ENCODE measurements around the gene BORCS8.
A peak's percentile ranks its signal among the peaks of the same experiment; 100 is the strongest.
"Not testable (repeated sequence)": the region's sequence is repeated elsewhere in the genome, so short reads cannot be mapped to it uniquely, and the experiment has no call there.

Gene BORCS8

DNA sequence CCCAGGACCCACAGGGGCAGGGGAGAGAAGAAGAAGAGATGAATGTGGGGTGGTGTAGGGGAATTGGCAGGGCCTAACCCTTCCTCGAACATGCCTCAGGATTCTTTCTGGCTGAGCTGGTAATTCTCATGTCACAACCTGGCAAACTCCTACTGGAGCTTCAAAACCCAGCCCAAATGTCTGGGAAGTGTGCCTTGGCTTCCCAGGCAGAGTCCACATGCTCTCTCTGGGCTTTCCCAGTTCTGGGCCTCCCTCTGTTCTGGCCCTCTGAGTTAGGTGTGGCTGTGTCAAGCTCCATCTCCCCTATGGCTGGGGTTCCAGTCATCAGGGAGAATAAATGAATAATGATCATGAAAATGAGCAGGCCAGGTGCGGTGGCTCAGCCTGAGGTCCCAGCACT lies 42.5 kb downstream of the BORCS8 start:
- TF ChIP-seq, protein P1, sequence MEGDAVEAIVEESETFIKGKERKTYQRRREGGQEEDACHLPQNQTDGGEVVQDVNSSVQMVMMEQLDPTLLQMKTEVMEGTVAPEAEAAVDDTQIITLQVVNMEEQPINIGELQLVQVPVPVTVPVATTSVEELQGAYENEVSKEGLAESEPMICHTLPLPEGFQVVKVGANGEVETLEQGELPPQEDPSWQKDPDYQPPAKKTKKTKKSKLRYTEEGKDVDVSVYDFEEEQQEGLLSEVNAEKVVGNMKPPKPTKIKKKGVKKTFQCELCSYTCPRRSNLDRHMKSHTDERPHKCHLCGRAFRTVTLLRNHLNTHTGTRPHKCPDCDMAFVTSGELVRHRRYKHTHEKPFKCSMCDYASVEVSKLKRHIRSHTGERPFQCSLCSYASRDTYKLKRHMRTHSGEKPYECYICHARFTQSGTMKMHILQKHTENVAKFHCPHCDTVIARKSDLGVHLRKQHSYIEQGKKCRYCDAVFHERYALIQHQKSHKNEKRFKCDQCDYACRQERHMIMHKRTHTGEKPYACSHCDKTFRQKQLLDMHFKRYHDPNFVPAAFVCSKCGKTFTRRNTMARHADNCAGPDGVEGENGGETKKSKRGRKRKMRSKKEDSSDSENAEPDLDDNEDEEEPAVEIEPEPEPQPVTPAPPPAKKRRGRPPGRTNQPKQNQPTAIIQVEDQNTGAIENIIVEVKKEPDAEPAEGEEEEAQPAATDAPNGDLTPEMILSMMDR (IDR thresholded peaks at IDR 0.05; ENCODE audit: low read depth, low read length): no peak
- no peak for DNase-seq (ENCODE audit: low read depth in 2 of 2)
- H3K4me3 ChIP-seq (replicated peaks in 1 of 2; ENCODE audit: low read depth in 2 of 2, low read length in 2 of 2): no peak overlapping the region

DNA sequence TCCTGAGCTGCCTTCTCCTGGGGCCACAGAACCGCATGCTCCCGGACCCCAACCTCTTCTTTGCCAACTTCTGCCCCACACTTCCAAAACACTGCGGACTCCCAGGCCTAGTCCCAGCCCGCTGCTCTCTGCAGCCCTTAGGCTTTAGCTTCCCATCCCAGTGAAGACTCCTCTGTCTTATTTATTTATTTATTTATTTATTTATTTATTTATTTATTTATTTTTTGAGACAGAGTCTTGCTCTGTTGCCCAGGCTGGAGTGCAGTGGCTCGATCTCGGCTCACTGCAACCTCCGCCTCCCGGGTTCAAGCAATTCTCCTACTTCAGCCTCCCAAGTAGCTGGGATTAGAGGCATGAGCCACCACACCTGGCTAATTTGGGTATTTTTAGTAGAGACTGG lies 43.4 kb downstream of the BORCS8 start:
- not testable (repeated sequence) for H3K4me3 ChIP-seq (replicated peaks in 1 of 2; ENCODE audit: low read depth in 2 of 2, low read length in 2 of 2); DNase-seq (ENCODE audit: low read depth in 2 of 2)

GRCh38 chr19:19147344-19147743 lies 44.6 kb downstream of the BORCS8 start:
- no peak for DNase-seq (ENCODE audit: low read depth in 2 of 2)
- TF ChIP-seq, protein P1 (IDR thresholded peaks at IDR 0.05; ENCODE audit: low read depth, low read length): no peak
- no peak overlapping the region for H3K4me3 ChIP-seq (replicated peaks in 1 of 2; ENCODE audit: low read depth in 2 of 2, low read length in 2 of 2)

GRCh38 chr19:19146865-19147264 lies 45.1 kb downstream of the BORCS8 start:
- TF ChIP-seq, protein P1 (IDR thresholded peaks at IDR 0.05; ENCODE audit: low read depth, low read length): no peak
- DNase-seq (ENCODE audit: low read depth in 2 of 2): no peak

DNA sequence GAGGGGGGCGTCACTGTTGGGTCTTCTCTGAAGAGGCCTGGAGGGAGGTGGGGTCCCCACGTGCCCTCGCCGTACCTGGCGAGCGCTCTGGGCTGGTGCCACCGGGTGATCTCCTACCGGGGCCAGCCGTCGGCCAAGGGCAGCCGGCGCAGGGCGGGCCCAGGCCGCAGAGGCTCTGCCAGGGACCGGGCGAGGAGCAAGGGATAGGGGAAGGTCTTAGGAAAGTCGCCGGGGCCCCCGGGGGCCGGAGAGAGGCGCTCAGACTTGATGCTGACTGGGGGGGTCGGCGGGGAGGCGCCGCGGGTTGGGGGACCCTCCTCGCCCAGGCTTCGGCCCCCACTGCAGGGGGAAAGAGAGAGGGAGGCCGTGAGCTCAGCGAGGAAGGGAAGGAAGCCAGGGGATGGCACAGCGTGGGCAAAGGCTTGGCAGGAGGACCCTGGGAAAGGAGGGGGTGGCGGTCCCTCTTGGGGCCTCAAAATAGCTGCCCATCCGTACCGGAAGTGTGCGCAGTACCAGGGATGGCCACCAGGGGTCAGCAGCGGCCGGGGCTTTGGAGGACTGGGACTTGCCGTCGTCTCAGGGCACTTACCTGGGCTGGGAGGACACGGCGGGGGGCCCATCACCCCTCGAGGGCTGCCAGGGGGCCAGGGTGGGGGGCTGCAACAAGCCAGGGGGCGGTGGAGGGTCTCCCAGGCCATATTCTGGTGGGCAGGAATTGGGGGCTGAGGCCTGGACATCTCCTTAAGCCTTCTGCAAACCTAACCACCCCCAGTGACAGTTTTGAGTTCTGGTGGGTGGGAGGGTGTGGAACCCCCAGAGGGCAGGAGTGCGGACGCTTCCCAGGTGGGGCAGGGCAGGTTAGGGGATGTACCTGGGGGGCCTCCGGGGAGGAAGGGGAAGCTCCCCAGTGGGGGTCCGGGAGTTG lies 46.0 kb downstream of the BORCS8 start:
- peak; percentile 63 to 73 for DNase-seq (ENCODE audit: low read depth in 2 of 2)

More at GRCh38 chr19:19146865-19147264, 45.1 kb downstream of the BORCS8 start:
- H3K4me3 ChIP-seq (replicated peaks in 1 of 2; ENCODE audit: low read depth in 2 of 2, low read length in 2 of 2): no peak overlapping the region

DNA sequence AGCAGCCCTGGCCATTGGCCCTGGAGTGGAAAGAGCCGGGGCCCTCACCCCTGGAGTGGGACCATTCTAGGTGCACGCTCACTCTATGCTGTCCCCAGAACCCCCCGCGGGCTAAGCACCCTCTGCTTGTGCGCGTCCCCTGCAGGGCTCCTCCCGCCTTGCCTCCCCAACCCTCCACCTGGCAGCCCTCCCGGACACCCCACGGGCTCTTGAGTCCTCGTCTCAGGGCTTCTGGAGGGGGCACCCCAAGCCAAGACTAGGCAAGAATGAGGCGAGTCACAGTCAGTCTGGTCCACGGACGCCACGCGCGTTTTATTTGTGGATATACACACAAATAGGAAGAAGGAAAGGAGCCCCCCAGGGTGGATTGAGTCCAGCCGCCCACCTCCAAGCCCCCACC lies 46.7 kb downstream of the BORCS8 start:
- TF ChIP-seq, protein P1 (IDR thresholded peaks at IDR 0.05; ENCODE audit: low read depth, low read length): no peak
- no peak overlapping the region for H3K4me3 ChIP-seq (replicated peaks in 1 of 2; ENCODE audit: low read depth in 2 of 2, low read length in 2 of 2)
- DNase-seq (ENCODE audit: low read depth in 2 of 2): no peak

More for the DNA sequence above, 46.0 kb downstream of the BORCS8 start:
- TF ChIP-seq, protein P1 (IDR thresholded peaks at IDR 0.05; ENCODE audit: low read depth, low read length): peak; percentile 97
- no peak overlapping the region for H3K4me3 ChIP-seq (replicated peaks in 1 of 2; ENCODE audit: low read depth in 2 of 2, low read length in 2 of 2)

DNA sequence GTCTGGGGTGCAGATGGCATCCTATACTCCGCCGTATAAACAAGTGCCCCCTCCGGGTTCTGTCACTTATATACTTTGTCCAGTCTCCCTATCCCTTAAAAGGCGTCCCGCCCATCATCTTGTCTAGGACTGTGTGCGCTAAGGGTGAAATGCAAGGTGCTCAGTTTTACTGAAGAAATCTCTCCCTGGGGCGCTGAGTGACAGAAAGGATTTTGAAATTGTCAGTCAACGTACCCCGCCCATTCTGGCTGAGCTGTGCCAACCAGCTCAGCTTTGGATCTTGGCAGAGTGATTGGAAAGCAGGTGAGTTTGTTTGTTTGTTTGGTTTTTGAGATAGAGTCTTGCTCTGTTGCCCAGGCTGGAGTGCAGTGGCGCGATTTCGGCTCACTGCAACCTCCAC lies 49.6 kb downstream of the BORCS8 start:
- H3K4me3 ChIP-seq (replicated peaks in 1 of 2; ENCODE audit: low read depth in 2 of 2, low read length in 2 of 2): no peak overlapping the region
- DNase-seq (ENCODE audit: low read depth in 2 of 2): no peak
- TF ChIP-seq, protein P1 (IDR thresholded peaks at IDR 0.05; ENCODE audit: low read depth, low read length): no peak

Measured in cardiac fibroblast (primary cell).